ENCODE data around the gene NEDD8.

Gene NEDD8

GRCh38 chr14:24215495-24216344, 16.4 kb downstream of the NEDD8 start, which contains the start of gene MDP1 (continued):
- TF ChIP-seq KLF7 (tag by site-specific recombination; IDR thresholded peaks at IDR 0.05; ENCODE audit: borderline replicate concordance) (0 out of 2 replicates have a peak, but pooled peaks have one; percentile 55), ZNF202 (tag by site-specific recombination; IDR thresholded peaks at IDR 0.05; ENCODE audit: borderline replicate concordance) (no peak), ZNF645 (tag by site-specific recombination; IDR thresholded peaks at IDR 0.05) (no peak), GLI2 (tag by site-specific recombination; IDR thresholded peaks at IDR 0.05; ENCODE audit: borderline replicate concordance, low read depth) (no peak), GFI1B (tag by site-specific recombination; IDR thresholded peaks at IDR 0.05) (no peak), ZNF544 (tag by site-specific recombination; IDR thresholded peaks at IDR 0.05) (no peak), ZBTB20 (tag by site-specific recombination; IDR thresholded peaks at IDR 0.05) (peak; percentile 60; the same call in 1 of the 2 replicates), ZNF785 (tag by site-specific recombination; IDR thresholded peaks at IDR 0.05) (no peak), SCRT2 (tag by site-specific recombination; IDR thresholded peaks at IDR 0.05) (no peak), ZNF558 (tag by site-specific recombination; IDR thresholded peaks at IDR 0.05) (no peak), ZNF404 (tag by site-specific recombination; IDR thresholded peaks at IDR 0.05) (no peak), ZNF624 (tag by site-specific recombination; IDR thresholded peaks at IDR 0.05) (no peak), ZBTB21 (tag by site-specific recombination; IDR thresholded peaks at IDR 0.05) (peak; percentile 85), HIC1 (tag by site-specific recombination; IDR thresholded peaks at IDR 0.05) (no peak; the same call in 1 of the 2 replicates), ZNF211 (tag by site-specific recombination; IDR thresholded peaks at IDR 0.05; ENCODE audit: low read depth) (no peak), ZNF837 (tag by site-specific recombination; IDR thresholded peaks at IDR 0.05) (no peak), ZNF341 (tag by site-specific recombination; IDR thresholded peaks at IDR 0.05; ENCODE audit: low read depth) (peak; percentile 14; the same call in 1 of the 2 replicates), YY2 (tag by site-specific recombination; IDR thresholded peaks at IDR 0.05) (peak; percentile 86), ZNF175 (tag by site-specific recombination; IDR thresholded peaks at IDR 0.05) (no peak), REST (tag by site-specific recombination; IDR thresholded peaks at IDR 0.05) (no peak; the same call in 1 of the 2 replicates)
- TF ChIP-seq, protein P1, sequence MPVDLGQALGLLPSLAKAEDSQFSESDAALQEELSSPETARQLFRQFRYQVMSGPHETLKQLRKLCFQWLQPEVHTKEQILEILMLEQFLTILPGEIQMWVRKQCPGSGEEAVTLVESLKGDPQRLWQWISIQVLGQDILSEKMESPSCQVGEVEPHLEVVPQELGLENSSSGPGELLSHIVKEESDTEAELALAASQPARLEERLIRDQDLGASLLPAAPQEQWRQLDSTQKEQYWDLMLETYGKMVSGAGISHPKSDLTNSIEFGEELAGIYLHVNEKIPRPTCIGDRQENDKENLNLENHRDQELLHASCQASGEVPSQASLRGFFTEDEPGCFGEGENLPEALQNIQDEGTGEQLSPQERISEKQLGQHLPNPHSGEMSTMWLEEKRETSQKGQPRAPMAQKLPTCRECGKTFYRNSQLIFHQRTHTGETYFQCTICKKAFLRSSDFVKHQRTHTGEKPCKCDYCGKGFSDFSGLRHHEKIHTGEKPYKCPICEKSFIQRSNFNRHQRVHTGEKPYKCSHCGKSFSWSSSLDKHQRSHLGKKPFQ (tag by site-specific recombination; IDR thresholded peaks at IDR 0.05) = no peak
- TF ChIP-seq, protein P2, sequence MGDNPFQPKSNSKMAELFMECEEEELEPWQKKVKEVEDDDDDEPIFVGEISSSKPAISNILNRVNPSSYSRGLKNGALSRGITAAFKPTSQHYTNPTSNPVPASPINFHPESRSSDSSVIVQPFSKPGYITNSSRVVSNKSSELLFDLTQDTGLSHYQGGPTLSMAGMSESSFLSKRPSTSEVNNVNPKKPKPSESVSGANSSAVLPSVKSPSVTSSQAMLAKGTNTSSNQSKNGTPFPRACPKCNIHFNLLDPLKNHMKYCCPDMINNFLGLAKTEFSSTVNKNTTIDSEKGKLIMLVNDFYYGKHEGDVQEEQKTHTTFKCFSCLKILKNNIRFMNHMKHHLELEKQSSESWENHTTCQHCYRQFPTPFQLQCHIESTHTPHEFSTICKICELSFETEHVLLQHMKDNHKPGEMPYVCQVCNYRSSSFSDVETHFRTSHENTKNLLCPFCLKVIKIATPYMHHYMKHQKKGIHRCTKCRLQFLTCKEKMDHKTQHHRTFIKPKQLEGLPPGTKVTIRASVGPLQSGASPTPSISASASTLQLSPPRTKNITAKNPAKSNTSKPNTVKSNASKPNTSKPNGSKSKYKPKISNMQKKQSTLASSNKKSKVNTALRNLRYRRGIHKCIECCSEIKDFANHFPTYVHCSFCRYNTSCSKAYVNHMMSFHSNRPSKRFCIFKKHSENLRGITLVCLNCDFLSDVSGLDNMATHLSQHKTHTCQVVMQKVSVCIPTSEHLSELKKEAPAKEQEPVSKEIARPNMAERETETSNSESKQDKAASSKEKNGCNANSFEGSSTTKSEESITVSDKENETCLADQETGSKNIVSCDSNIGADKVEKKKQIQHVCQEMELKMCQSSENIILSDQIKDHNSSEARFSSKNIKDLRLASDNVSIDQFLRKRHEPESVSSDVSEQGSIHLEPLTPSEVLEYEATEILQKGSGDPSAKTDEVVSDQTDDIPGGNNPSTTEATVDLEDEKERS (tag by site-specific recombination; IDR thresholded peaks at IDR 0.05) = no peak
- TF ChIP-seq, protein P3, sequence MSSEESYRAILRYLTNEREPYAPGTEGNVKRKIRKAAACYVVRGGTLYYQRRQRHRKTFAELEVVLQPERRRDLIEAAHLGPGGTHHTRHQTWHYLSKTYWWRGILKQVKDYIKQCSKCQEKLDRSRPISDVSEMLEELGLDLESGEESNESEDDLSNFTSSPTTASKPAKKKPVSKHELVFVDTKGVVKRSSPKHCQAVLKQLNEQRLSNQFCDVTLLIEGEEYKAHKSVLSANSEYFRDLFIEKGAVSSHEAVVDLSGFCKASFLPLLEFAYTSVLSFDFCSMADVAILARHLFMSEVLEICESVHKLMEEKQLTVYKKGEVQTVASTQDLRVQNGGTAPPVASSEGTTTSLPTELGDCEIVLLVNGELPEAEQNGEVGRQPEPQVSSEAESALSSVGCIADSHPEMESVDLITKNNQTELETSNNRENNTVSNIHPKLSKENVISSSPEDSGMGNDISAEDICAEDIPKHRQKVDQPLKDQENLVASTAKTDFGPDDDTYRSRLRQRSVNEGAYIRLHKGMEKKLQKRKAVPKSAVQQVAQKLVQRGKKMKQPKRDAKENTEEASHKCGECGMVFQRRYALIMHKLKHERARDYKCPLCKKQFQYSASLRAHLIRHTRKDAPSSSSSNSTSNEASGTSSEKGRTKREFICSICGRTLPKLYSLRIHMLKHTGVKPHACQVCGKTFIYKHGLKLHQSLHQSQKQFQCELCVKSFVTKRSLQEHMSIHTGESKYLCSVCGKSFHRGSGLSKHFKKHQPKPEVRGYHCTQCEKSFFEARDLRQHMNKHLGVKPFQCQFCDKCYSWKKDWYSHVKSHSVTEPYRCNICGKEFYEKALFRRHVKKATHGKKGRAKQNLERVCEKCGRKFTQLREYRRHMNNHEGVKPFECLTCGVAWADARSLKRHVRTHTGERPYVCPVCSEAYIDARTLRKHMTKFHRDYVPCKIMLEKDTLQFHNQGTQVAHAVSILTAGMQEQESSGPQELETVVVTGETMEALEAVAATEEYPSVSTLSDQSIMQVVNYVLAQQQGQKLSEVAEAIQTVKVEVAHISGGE (tag by site-specific recombination; conservative IDR thresholded peaks at IDR 0.05; ENCODE audit: low read depth) = peak; percentile 74

Data from HEK293 (cell line).